Testis (tissue), 2 donors: ENCODE data around the gene TSPAN1.

Source experiments
- POLR2A ChIP-seq: fragments of 450-650 bp; IDR thresholded peaks from one replicate; pipeline ENCODE4 v1.6.1; 2017; ENCODE audit warnings: antibody characterized with exemption, mild to moderate bottlenecking, moderate library complexity
- TF ChIP-seq, protein P1 (sequence below), 3 experiments: fragments of 450-650 bp in 2 of 3; fragments of 200-600 bp in 1 of 3; sonication (generic) in 1 of 3; IDR thresholded peaks; one replicate each; pipeline ENCODE4 v1.5.1; 2016 to 2019; ENCODE audit warnings: antibody characterized with exemption in 3 of 3, mild to moderate bottlenecking in 2 of 3, moderate library complexity in 1 of 3

- TF ChIP-seq, protein P1, sequence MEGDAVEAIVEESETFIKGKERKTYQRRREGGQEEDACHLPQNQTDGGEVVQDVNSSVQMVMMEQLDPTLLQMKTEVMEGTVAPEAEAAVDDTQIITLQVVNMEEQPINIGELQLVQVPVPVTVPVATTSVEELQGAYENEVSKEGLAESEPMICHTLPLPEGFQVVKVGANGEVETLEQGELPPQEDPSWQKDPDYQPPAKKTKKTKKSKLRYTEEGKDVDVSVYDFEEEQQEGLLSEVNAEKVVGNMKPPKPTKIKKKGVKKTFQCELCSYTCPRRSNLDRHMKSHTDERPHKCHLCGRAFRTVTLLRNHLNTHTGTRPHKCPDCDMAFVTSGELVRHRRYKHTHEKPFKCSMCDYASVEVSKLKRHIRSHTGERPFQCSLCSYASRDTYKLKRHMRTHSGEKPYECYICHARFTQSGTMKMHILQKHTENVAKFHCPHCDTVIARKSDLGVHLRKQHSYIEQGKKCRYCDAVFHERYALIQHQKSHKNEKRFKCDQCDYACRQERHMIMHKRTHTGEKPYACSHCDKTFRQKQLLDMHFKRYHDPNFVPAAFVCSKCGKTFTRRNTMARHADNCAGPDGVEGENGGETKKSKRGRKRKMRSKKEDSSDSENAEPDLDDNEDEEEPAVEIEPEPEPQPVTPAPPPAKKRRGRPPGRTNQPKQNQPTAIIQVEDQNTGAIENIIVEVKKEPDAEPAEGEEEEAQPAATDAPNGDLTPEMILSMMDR (IDR thresholded peaks at IDR 0.05) = no peak
- no peak for TF ChIP-seq POLR2A
These were observed 18.4 kb downstream of the TSPAN1 start for GRCh38 chr1:46193285-46193684.
